Suprapubic skin (tissue), 4 donors: ENCODE results near the gene BAZ2B. TPM values are rescaled to one million over a fixed set of nuclear protein-coding genes. Genes with fewer than 3 reads are reported as not detected.

Experiments used
- DNase-seq, 2 donors: peaks; one replicate each; pipeline ENCODE4 v3.0.0-alpha.2; 2019; ENCODE audit warnings: low spot score in 2 of 2
- H3K27ac ChIP-seq: fragments of 200-600 bp; sonication (generic); one replicate; pipeline ENCODE4 v1.5.1; 2019
- H3K27me3 ChIP-seq: fragments of 200-600 bp; sonication (generic); one replicate; pipeline ENCODE4 v1.5.1; 2019
- H3K36me3 ChIP-seq: fragments of 200-600 bp; sonication (generic); one replicate; pipeline ENCODE4 v1.5.1; 2019
- H3K4me1 ChIP-seq: fragments of 200-600 bp; sonication (generic); one replicate; pipeline ENCODE4 v1.5.1; 2019
- H3K4me3 ChIP-seq: fragments of 200-600 bp; sonication (generic); one replicate; pipeline ENCODE4 v1.5.1; 2019; ENCODE audit warnings: mild to moderate bottlenecking
- H3K9me3 ChIP-seq: fragments of 200-600 bp; sonication (generic); one replicate; pipeline ENCODE4 v1.5.1; 2019
- EP300 ChIP-seq: sonication (generic); formaldehyde crosslinking; IDR thresholded peaks from one replicate; pipeline ENCODE4 v1.6.1; 2017; ENCODE audit warnings: antibody characterized with exemption
- POLR2A ChIP-seq, 2 donors: fragments of 450-650 bp; IDR thresholded peaks; one replicate each; pipeline ENCODE4 v1.6.1; 2017; ENCODE audit warnings: antibody characterized with exemption in 2 of 2, mild to moderate bottlenecking in 2 of 2, moderate library complexity in 2 of 2
- POLR2AphosphoS5 ChIP-seq, 3 donors: sonication (generic); formaldehyde crosslinking; IDR thresholded peaks; one replicate each; pipeline ENCODE4 v1.6.1; 2017; ENCODE audit warnings: antibody characterized with exemption in 3 of 3
- WGBS: methylation state at CpG from one replicate; pipeline ENCODE4 v1.1.5; 2018; 5-methylcytosine and 5-hydroxymethylcytosine counted together
- total RNA-seq, 4 donors: library from RNA; depleted of rRNA; stranded (reverse); fragments of >200 nt; gene quantifications; one replicate each; pipeline ENCODE4 v1.1.0, GENCODE V29; 2016
- TF ChIP-seq, protein P1 (sequence below), 2 donors: fragments of 200-600 bp in 1 of 2; fragments of 450-650 bp in 1 of 2; sonication (generic) in 1 of 2; IDR thresholded peaks; one replicate each; pipeline ENCODE4 v1.5.1; 2016 to 2019; ENCODE audit warnings: antibody characterized with exemption in 2 of 2, mild to moderate bottlenecking in 1 of 2, moderate library complexity in 1 of 2

BAZ2B gene
- total RNA-seq, 4 donors from 2014 or later = 61.7 to 185 (median 80.8) TPM

DNA sequence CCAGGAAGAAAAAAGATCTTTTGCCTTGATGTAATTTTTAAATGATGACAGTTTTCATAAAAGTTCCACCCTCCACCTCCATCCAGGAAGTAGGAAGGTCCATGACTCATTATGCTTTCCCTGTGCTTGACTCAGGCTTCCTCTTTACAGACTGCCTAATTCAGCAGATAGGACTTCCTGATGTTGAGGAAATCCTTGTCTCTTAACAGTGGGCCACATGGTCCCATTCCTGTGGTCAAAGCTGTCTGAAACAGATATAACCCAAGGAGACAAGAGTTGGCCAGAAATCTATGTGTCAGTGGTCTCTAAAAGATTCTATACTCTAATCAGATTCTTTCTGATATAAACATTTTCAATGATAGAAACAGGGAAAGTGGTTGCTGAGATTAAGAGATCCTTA lies 119.1 kb downstream of the BAZ2B start:
- peaks cover 7% of the 10 kb centered on the region for H3K4me1 ChIP-seq
- TF ChIP-seq, protein P1, sequence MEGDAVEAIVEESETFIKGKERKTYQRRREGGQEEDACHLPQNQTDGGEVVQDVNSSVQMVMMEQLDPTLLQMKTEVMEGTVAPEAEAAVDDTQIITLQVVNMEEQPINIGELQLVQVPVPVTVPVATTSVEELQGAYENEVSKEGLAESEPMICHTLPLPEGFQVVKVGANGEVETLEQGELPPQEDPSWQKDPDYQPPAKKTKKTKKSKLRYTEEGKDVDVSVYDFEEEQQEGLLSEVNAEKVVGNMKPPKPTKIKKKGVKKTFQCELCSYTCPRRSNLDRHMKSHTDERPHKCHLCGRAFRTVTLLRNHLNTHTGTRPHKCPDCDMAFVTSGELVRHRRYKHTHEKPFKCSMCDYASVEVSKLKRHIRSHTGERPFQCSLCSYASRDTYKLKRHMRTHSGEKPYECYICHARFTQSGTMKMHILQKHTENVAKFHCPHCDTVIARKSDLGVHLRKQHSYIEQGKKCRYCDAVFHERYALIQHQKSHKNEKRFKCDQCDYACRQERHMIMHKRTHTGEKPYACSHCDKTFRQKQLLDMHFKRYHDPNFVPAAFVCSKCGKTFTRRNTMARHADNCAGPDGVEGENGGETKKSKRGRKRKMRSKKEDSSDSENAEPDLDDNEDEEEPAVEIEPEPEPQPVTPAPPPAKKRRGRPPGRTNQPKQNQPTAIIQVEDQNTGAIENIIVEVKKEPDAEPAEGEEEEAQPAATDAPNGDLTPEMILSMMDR (IDR thresholded peaks at IDR 0.05) = no peak
- TF ChIP-seq EP300 (no peak), POLR2A (IDR thresholded peaks at IDR 0.05) (no peak), POLR2AphosphoS5 (IDR thresholded peaks at IDR 0.05) (no peak)

DNA sequence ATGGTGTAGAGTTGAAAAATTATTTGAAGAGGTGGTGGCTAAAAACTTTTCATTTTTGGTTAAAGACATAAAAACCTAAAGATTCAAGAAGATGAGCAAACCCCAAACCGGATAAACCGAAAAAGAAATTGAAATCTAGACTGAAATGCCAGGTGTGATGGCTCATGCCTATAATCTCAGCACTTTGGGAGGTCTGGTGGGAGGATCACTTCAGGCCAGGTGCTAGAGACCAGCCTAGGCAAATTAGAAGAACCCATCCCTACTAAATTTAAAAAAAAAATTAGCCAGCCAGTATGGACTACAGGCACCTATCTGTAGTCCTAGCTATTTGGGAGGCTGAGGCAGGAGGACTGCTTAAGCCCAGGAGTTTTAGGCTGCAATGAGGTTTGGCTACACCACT lies 126.9 kb downstream of the BAZ2B start:
- Histone ChIP-seq H3K27me3 (no peaks in the 10 kb centered on the region), H3K4me3 (no peak overlapping the region), H3K27ac (no peak overlapping the region), H3K36me3 (no peaks in the 10 kb centered on the region), H3K4me1 (no peaks in the 10 kb centered on the region), H3K9me3 (no peaks in the 10 kb centered on the region)
- DNase-seq = no peak
- WGBS = 92% methylated on average over 2 of the region's 2 CpGs
- TF ChIP-seq, protein P1 (IDR thresholded peaks at IDR 0.05) = no peak
- TF ChIP-seq POLR2A (IDR thresholded peaks at IDR 0.05) (no peak), EP300 (no peak), POLR2AphosphoS5 (IDR thresholded peaks at IDR 0.05) (no peak)

More for the DNA sequence above, 119.1 kb downstream of the BAZ2B start:
- no peak for DNase-seq
- no peaks in the 10 kb centered on the region for H3K9me3 ChIP-seq
- no peaks in the 10 kb centered on the region for H3K36me3 ChIP-seq
- no peaks in the 10 kb centered on the region for H3K27me3 ChIP-seq
- H3K4me3 ChIP-seq = no peak overlapping the region
- H3K27ac ChIP-seq = peak overlapping the region; percentile 41

DNA sequence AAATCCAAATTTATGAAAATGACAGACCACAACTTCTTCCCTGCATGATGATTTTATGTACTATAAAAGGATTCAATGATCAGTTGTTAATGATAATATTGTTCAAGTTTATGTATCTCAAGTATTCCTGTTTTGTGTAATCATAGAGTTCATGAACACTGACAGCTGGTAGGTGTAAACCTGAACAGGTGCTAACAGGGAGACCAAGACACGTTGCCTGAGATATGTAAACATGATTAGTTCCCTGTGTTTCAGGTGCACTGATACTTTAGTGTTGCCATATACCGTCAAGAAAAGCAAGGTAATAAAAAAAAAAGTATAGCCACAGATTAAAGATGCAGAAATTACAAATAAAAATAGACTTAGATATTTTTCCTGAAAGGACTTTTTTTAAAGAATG lies 131.8 kb downstream of the BAZ2B start:
- Histone ChIP-seq H3K36me3 (no peaks in the 10 kb centered on the region), H3K4me1 (no peaks in the 10 kb centered on the region), H3K4me3 (no peak overlapping the region), H3K27ac (no peak overlapping the region), H3K9me3 (no peaks in the 10 kb centered on the region), H3K27me3 (no peaks in the 10 kb centered on the region)
- DNase-seq = no peak
- TF ChIP-seq EP300 (no peak), POLR2AphosphoS5 (IDR thresholded peaks at IDR 0.05) (no peak)
- TF ChIP-seq, protein P1 (IDR thresholded peaks at IDR 0.05) = no peak
- 52% methylated on average over 2 of the region's 2 CpGs for WGBS

DNA sequence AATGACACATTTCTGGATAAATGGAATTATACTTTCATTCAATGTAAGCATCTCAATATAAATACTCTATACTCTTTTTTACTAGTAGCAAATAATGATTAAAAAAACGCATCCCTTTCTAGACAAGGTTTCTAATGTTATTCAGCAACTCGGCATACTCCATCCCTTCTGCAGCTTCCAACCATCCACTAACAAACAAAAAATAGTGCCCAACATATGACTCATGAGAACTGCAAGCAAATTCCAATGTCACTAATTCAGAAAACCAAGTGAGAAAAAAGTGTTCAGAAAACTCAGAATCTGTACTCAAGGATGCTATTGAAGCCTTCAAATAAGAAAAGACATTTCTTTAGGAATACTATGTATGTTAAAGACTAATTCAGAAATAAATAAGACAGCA lies 140.0 kb downstream of the BAZ2B start:
- TF ChIP-seq POLR2AphosphoS5 (IDR thresholded peaks at IDR 0.05) (no peak), POLR2A (IDR thresholded peaks at IDR 0.05) (no peak), EP300 (no peak)
- TF ChIP-seq, protein P1 (IDR thresholded peaks at IDR 0.05) = no peak
- H3K27ac ChIP-seq = no peak overlapping the region
- 93% methylated on average over 2 of the region's 2 CpGs for WGBS

DNA sequence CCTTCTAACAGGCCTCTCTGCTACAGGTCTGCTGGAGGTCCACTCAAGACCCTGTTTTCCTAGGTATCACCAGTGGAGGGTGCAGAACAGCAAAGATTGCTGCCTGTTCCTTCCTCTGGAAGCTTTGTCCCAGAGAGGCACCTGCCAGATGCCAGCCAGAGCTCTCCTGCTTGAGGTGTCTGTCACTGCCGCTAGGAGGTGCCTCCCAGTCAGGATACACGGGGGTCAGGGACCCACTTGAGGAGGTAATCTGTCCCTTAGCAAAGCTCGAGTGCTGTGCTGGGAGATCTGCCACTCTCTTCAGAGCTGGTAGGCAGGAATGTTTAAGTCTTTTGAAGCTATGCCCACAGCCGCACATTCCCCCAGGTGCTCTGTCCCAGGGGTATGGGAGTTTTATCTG lies 140.6 kb downstream of the BAZ2B start:
- Histone ChIP-seq H3K27ac (no peak overlapping the region), H3K4me1 (no peaks in the 10 kb centered on the region), H3K36me3 (peaks cover 36% of the 10 kb centered on the region), H3K4me3 (no peak overlapping the region), H3K9me3 (no peaks in the 10 kb centered on the region), H3K27me3 (no peaks in the 10 kb centered on the region)
- no peak for TF ChIP-seq POLR2AphosphoS5 (IDR thresholded peaks at IDR 0.05)
- TF ChIP-seq EP300 = no peak
- TF ChIP-seq, protein P1 (IDR thresholded peaks at IDR 0.05) = no peak
- TF ChIP-seq POLR2A (IDR thresholded peaks at IDR 0.05) = no peak
- WGBS = 95% methylated on average over 2 of the region's 4 CpGs
- no peak for DNase-seq

More for the DNA sequence above, 140.0 kb downstream of the BAZ2B start:
- no peaks in the 10 kb centered on the region for H3K4me1 ChIP-seq
- H3K9me3 ChIP-seq = no peaks in the 10 kb centered on the region
- DNase-seq = no peak
- no peak overlapping the region for H3K4me3 ChIP-seq
- H3K36me3 ChIP-seq = peaks cover 36% of the 10 kb centered on the region
- H3K27me3 ChIP-seq = no peaks in the 10 kb centered on the region
